NB4 (cell line): ENCODE measurements around the gene ANKRD27.

Experiments
- DNase-seq: peaks from one replicate; pipeline ENCODE4 v3.0.0; 2010; ENCODE audit warnings: low read depth
- H3K4me3 ChIP-seq: one replicate; pipeline ENCODE4 v1.5.1; 2011; ENCODE audit warnings: mild to moderate bottlenecking, low read depth, low read length, moderate library complexity
- MAX ChIP-seq: IDR thresholded peaks from 2 replicates; pipeline ENCODE4 v1.6.1; 2011; ENCODE audit warnings: low read depth, low read length
- MYC ChIP-seq: IDR thresholded peaks from 2 replicates; pipeline ENCODE4 v1.6.1; 2011; ENCODE audit warnings: low read depth, low read length
- POLR2A ChIP-seq: IDR thresholded peaks from 2 replicates; pipeline ENCODE4 v1.6.1; 2011; ENCODE audit warnings: mild to moderate bottlenecking; ENCODE audit not compliant: insufficient read length; ENCODE audit errors: extremely low read depth
- TF ChIP-seq, protein P1 (sequence below): IDR thresholded peaks from one replicate; pipeline ENCODE4 v1.5.1; 2012; ENCODE audit warnings: low read depth, low read length

ANKRD27 gene

GRCh38 chr19:32563761-32564160, 111.2 kb downstream of the ANKRD27 start:
- DNase-seq: no peak
- no peak overlapping the region for H3K4me3 ChIP-seq
- TF ChIP-seq MAX (no peak), POLR2A (no peak), MYC (no peak)
- TF ChIP-seq, protein P1, sequence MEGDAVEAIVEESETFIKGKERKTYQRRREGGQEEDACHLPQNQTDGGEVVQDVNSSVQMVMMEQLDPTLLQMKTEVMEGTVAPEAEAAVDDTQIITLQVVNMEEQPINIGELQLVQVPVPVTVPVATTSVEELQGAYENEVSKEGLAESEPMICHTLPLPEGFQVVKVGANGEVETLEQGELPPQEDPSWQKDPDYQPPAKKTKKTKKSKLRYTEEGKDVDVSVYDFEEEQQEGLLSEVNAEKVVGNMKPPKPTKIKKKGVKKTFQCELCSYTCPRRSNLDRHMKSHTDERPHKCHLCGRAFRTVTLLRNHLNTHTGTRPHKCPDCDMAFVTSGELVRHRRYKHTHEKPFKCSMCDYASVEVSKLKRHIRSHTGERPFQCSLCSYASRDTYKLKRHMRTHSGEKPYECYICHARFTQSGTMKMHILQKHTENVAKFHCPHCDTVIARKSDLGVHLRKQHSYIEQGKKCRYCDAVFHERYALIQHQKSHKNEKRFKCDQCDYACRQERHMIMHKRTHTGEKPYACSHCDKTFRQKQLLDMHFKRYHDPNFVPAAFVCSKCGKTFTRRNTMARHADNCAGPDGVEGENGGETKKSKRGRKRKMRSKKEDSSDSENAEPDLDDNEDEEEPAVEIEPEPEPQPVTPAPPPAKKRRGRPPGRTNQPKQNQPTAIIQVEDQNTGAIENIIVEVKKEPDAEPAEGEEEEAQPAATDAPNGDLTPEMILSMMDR: no peak

DNA sequence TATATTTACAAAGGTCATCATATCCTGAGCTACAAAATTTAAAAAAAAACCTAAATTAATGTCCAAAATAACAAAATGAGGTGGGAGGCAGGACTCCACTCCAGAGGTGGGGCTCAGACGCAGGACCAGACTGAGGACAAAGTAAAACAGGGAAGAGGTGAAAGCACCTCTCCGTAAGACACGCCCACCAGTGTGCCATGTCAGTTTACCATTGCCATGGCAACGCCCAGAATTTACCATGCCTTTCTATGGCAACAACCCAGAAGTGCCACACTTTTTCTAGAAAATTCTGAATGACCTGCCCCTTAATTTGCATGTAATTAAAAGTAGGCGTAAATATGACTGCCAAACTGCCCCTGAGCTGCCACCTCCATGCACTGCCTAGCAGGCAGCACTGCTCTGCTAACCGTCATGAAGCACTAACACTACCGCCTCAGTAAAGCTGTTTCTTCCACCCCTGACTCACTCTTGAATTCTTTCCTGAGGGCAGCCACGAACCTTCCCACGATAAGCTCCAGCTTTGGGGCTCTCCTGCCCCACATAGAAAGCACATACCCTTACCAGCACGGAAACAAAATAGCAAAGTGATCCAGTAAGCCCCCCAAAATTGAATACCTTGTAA, 116.3 kb downstream of the ANKRD27 start:
- TF ChIP-seq, protein P1: no peak
- no peak for TF ChIP-seq MAX
- no peak for TF ChIP-seq MYC
- TF ChIP-seq POLR2A: no peak
- H3K4me3 ChIP-seq: no peak overlapping the region
- no peak for DNase-seq

- no peak overlapping the region for H3K4me3 ChIP-seq
- no peak for DNase-seq
- TF ChIP-seq, protein P1: no peak
Observed at GRCh38 chr19:32555786-32556185, 119.2 kb downstream of the ANKRD27 start.

- TF ChIP-seq MYC (no peak), MAX (no peak), POLR2A (no peak)
- TF ChIP-seq, protein P1: no peak
- H3K4me3 ChIP-seq: no peak overlapping the region
- DNase-seq: no peak
Observed at GRCh38 chr19:32550666-32551065, 124.3 kb downstream of the ANKRD27 start.
